ENCODE results near the gene RPS13. TPM values are rescaled to one million over a fixed set of nuclear protein-coding genes. Genes with fewer than 3 reads are reported as not detected.

RPS13 gene
- polyA plus RNA-seq, 4 donors, result 1,293 to 2,727 (median 1,833) TPM

GRCh38 chr11:17026487-17027082 lies 50.9 kb downstream of the RPS13 start:
- Histone ChIP-seq H3K27ac (ENCODE audit: low read depth in 1 of 3, low read length in 2 of 3) (no peak overlapping the region), H3K4me1 (ENCODE audit: control insufficient read depth in 3 of 3, insufficient read depth in 2 of 3, low read depth in 1 of 3, low read length in 2 of 3) (no peaks in the 10 kb centered on the region), H3K27me3 (ENCODE audit: control insufficient read depth in 3 of 3, insufficient read depth in 3 of 3, low read length in 3 of 3) (no peaks in the 10 kb centered on the region), H3K9me3 (ENCODE audit: control insufficient read depth in 2 of 2, insufficient read depth in 1 of 2, low read depth in 1 of 2, low read length in 1 of 2) (no peaks in the 10 kb centered on the region), H3K4me3 (ENCODE audit: low read depth in 1 of 3, low read length in 3 of 3) (no peak overlapping the region), H3K36me3 (ENCODE audit: control insufficient read depth in 3 of 3, insufficient read depth in 2 of 3, low read depth in 1 of 3, low read length in 3 of 3) (peaks cover 0 to 25% (median 4%) of the 10 kb centered on the region in 3 donors)
- no peak for DNase-seq
- 86 to 96% (median 92%) methylated on average over 3 of the region's 3 CpGs for WGBS, 3 donors
- no peak for FAIRE-seq

- no peak overlapping the region for H3K27ac ChIP-seq (ENCODE audit: low read depth in 1 of 3, low read length in 2 of 3)
- H3K4me1 ChIP-seq (ENCODE audit: control insufficient read depth in 3 of 3, insufficient read depth in 2 of 3, low read depth in 1 of 3, low read length in 2 of 3), result no peaks in the 10 kb centered on the region
- peaks cover 0 to 26% (median 4%) of the 10 kb centered on the region in 3 donors for H3K36me3 ChIP-seq (ENCODE audit: control insufficient read depth in 3 of 3, insufficient read depth in 2 of 3, low read depth in 1 of 3, low read length in 3 of 3)
- DNase-seq (no peak), FAIRE-seq (no peak)
- no peaks in the 10 kb centered on the region for H3K9me3 ChIP-seq (ENCODE audit: control insufficient read depth in 2 of 2, insufficient read depth in 1 of 2, low read depth in 1 of 2, low read length in 1 of 2)
- no peaks in the 10 kb centered on the region for H3K27me3 ChIP-seq (ENCODE audit: control insufficient read depth in 3 of 3, insufficient read depth in 3 of 3, low read length in 3 of 3)
- H3K4me3 ChIP-seq (ENCODE audit: low read depth in 1 of 3, low read length in 3 of 3), result no peak overlapping the region
- WGBS, 3 donors, result 78 to 88% (median 86%) methylated on average over 2 of the region's 2 CpGs
Measured at GRCh38 chr11:17024924-17025323, 52.5 kb downstream of the RPS13 start.

Other genes with a start within 250 kb of the RPS13 start
- 10 to 100 TPM; 28.1 to 69.3 (median 57.5) TPM for gene PLEKHA7, start 63.3 kb downstream of the RPS13 start, polyA plus RNA-seq
- gene PIK3C2A, start 130.3 kb upstream of the RPS13 start, polyA plus RNA-seq, result 10 to 100 TPM in 3 of 4 donors, 1 to 10 TPM in 1; 9.7 to 44.0 (median 13.1) TPM
- 10 to 100 TPM in 3 of 4 donors, 1 to 10 TPM in 1; 5.4 to 88.2 (median 27.7) TPM for gene NUCB2, start 199.1 kb upstream of the RPS13 start, polyA plus RNA-seq

Data from small intestine (tissue), 7 donors.